Left kidney (tissue), 8 donors: ENCODE measurements around the gene PPCDC. TPM values are rescaled to one million over a fixed set of nuclear protein-coding genes. Genes with fewer than 3 reads are reported as not detected.

Experiments used
- DNase-seq: peaks from one replicate; pipeline ENCODE4 v3.0.0-alpha.2; 2013
- long read RNA-seq, 8 donors: transcript quantifications; one replicate each; lab custom pipeline, GENCODE V29; 2026
- polyA plus RNA-seq: library from polyadenylated mRNA; unstranded; fragments of 120-200 nt; gene quantifications from one replicate; pipeline ENCODE4 v1.2.1, GENCODE V29; 2013; ENCODE audit not compliant: insufficient read length

Gene PPCDC
- polyA plus RNA-seq: 13.3 TPM
- long read RNA-seq, donor 1, partial matches to known transcripts: 0 of 5 reads
- long read RNA-seq, donor 1, other reads (novel, unspliced or antisense): 0 of 5 reads
- long read RNA-seq, donor 2, partial matches to known transcripts: 0 of 4 reads
- long read RNA-seq, donor 2, other reads (novel, unspliced or antisense): 0 of 4 reads
- long read RNA-seq, donor 3, partial matches to known transcripts: 0 of 2 reads
- long read RNA-seq, donor 3, other reads (novel, unspliced or antisense): 0 of 2 reads
- long read RNA-seq, donor 4: 0 reads
- long read RNA-seq, donor 5, transcript PPCDC-201 (6 exons, 2,250 nt): major isoform, 5 of 11 reads
- long read RNA-seq, donor 5, partial matches to known transcripts: 0 of 11 reads
- long read RNA-seq, donor 5, other reads (novel, unspliced or antisense): 0 of 11 reads
- long read RNA-seq, donor 6, partial matches to known transcripts: 0 of 4 reads
- long read RNA-seq, donor 6, other reads (novel, unspliced or antisense): 0 of 4 reads
- long read RNA-seq, donor 7, transcript PPCDC-211 (5 exons, 464 nt): major isoform, 5 of 9 reads
- long read RNA-seq, donor 7, partial matches to known transcripts: 0 of 9 reads
- long read RNA-seq, donor 7, other reads (novel, unspliced or antisense): 0 of 9 reads
- long read RNA-seq, donor 8, partial matches to known transcripts: 0 of 1 reads
- long read RNA-seq, donor 8, other reads (novel, unspliced or antisense): 0 of 1 reads

GRCh38 chr15:75023181-75023871 is at the start of gene PPCDC:
PPCDC (plus strand) TSS chr15:75023590; CDS start chr15:75028319, 4,729 bp downstream.
- peak; percentile 94 for DNase-seq

- no peak for DNase-seq
Measured at GRCh38 chr15:74976159-74976558, 47.2 kb upstream of the PPCDC start.

DNA sequence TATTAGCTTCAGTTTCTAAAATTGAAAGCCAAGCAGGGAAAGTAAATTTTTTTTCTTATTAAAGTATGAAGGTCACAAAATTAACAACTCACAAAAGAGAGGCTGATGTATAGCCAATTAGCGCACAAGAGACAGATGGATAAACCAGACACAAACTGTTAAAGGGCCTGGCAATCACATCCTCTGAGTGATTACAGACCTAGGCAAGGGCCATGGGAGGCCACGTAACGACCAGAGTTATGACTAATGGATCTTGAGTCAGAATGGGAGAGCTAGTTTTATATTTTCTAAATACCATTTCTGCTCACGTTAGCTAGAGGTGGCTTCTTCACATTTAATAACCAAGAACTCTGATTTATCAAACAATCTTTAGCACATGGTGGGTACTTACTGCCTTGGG is 45.8 kb upstream of the PPCDC start:
- no peak for DNase-seq

- no peak for DNase-seq
Measured at GRCh38 chr15:74978077-74978476, 45.3 kb upstream of the PPCDC start.

GRCh38 chr15:74978503-74978902 is 44.9 kb upstream of the PPCDC start:
- no peak for DNase-seq

DNA sequence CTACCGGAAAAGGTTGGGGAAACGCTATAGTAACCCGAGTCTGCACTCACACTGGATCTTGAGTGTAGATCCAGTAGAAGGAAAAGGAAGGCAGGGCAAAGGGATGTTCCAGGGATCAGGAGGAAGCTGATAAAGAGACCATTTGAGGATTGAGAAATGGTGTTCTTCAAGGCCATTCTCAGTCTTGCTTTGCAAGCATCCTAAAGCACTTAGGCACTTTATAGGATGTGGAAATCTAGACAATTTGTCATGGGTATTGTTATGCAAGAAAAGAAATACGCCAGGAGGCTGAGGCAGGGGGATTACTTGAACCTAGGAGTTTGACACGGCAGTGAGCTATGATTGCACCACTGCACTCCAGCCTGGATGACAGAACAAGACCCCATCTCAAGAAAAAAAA is 41.2 kb upstream of the PPCDC start:
- DNase-seq: no peak

GRCh38 chr15:74983725-74984231 is 39.6 kb upstream of the PPCDC start:
- no peak for DNase-seq

DNA sequence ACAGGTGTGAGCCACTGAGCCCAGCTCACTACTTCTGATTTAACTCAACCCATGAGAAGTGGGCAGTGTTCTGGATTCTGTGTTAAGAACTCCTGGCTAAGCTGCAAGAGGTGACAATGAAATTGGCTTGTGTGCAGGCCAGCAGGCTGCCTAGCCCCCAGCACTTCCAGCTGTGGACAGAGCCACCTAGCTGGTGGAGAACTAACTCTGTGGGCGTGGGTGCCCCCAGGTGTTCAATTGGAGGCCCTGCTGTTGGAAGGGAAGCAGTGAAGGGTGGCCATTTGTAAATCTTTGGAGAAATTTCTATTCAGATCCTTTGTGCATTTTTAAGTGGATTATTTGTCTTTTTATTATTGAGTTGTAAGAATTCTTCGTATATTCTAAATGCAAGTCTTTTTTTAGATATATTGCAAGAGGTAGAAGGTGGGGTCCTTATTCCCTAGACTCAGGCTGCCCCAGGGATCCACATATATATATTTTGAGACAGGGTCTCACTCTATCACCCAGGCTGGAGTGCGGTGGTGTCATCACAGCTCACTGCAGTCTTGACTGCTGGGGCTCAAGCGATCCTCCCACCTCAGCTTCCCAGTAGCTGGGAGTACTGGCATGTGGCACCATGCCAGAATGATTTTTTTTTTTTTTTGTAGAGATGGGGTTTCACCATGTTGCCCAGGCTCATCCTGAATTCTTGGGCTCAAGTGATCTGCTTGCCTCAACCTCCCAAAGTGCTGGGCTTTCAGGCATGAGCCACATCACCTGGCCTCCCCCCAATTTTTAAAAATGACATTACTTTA is 35.2 kb upstream of the PPCDC start:
- no peak for DNase-seq

DNA sequence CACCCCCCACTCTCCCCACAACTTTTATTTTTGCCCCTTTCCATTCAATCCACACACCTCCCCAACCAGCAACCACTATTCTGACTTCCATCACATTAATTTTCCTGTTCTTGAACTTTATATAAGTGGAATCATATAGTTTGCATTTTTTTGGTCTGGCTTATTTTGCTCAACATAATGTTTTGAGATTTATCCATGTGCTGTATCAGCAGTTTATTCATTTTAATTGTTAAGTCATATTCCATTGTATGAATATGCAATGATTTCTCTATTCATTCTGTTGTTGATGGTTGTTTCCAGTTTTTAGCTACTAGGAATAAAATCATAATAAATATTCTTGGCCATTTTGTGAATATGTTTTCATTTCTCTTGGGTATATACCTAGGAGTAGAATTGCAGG is 33.9 kb upstream of the PPCDC start:
- no peak for DNase-seq

DNA sequence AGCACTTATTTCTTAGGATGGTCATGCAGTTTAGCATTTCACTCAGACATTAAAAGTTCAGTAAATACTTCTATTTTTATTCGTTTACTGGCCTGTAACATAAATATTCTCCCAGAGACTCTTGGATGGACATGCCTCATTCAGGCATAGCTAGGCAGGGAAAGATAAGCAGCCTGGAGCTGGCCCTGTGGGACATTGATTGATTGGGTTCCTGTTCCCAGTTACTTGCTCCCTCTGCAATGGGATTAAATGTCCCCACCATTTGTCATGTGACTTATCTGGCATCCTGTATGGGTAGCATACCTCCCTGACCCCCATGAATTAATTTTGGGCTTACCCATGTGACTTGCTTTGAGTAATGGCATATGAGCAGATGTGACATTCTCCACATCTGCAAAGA is 30.8 kb upstream of the PPCDC start:
- DNase-seq: no peak

DNA sequence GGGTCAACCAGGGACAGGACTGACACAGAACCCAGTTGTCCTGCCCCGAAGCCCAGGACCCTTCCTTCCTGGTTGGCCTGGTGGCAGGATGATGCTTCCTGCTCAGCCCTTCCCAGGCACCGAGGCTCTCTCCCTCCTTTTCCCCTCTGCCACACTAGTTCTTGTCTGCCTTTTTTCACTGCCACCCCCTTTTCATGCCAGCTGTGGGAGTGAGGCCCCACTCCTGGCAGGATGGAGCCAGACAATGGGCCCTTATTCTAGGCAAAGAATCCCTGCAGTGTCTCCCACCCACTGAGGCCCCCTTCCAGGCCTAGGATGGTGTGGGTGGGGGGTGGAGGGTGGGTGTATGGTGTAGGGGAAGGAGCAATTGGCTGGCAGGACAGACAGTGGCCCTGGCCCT is 29.2 kb upstream of the PPCDC start:
- DNase-seq: no peak

DNA sequence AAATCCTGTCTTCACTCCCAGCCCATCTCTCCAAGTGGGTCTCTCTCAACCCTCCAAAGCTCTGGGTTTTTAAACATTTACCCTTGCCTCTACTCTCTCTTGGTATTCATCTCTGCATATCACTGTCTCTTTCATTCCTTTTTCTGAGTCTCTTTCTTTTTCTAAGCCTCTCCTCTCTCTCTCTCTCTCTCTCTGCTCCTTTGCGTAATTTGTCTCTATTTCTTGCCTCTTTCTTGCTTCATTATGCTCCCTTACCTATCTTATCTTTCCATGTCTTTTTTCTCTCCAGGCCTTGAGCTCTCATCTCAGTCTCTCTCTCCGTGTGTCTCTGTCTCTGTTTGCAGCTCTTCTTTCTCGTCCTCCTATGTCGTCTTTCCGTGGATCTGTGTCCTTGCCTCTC is 28.7 kb upstream of the PPCDC start:
- no peak for DNase-seq

DNA sequence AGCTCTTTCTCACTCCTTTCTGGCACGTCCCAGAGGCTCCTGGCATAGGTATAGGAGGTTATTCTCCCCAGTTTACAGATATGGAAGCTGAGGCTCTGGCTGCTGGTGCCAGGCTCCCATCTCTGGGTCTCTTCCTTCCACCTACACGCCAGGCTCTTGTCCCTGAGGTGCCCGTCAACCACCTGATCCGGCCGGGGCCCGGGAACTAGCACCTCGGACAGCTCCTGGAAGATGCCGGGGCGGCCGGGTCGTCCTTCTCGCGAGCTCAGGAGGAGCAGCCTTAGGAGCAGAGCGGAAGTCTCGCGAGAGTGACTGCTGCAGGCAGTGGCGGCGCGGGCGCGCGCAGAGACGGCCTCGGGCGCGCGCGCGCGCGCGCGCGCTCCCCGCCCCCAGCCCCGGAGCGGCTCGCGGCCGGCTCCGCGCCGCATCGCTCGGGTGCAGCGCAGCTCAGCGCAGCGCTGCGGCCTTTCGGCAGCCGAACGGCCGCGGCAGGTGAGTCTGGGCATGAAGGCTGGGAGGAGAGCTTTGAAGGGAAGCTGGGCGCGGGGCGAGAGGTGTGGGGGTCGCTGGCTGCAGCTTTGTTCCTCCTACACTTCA is 28.1 kb upstream of the PPCDC start, which contains the start of gene SCAMP5:
TSS of gene SCAMP5 (plus strand) at position 382 of the 597 bp plus-strand sequence. CDS start 16,277 bp downstream, outside the sequence.
- DNase-seq: peak; percentile 94

DNA sequence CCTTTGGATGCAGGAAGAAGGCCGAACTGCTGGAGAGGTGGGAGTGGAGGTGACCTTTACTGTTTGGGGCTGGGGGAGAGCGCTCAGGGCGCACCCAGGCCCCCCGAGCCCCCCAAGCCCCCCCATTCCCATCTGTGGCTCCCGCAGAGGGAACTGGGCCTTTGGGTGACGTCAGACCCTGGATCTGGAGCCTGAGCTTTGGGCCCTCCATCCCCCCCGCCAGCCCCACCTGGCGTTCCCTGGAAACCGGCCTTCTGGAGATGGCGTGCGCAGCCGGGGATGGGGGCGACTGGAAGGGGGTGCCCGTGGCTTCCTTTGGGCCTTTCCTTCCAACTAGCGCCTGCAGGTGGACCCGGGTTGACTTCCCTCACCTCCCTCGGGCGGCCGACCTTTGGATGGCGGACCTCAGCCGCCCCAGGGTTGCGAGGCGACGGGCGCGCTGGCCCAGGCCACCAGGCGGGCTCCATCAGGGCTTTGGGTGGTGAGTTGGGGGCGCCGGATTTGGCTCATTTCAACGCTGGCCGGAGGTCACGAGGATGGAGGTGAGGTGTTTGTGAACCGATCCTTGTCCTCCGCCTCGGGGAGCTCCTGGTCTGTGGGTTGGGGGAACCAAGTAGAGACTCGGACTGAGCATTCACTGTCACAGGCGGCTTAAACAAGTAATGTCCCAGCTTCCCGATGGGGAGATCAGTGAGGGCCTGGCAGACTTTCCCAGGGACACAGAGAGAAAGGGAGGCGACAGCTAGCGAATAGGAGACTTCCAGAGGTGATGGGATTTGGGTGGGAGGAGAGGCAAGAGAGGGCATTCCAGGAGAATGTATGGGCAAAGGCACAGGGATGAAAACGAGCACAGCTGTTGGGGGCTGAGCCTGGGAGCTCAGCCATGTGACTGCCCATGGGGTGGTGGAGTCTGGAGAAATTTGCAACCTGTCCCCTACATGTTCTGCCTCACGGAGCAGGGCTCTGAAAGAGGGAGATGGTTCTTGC is 27.3 kb upstream of the PPCDC start:
- DNase-seq: peak; percentile 42

DNA sequence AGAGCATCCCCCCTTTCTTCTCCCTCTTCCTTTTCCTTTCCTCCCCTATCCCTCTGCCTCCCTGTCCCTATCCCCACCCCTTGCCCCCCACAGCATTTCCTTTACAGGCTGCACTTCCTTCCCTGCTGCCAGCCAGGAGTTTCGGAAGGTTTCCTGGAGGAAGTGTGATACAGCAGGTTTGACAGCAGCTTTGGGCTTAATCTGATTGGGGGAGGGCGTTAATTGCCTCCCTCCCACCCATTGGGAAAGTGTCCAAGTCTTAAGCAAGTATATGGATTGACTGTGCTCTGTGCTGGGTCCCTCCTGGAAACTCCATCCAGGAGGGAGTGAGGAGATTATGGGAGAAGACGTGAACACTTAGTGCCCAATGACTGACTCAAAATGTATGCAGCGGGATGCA is 26.2 kb upstream of the PPCDC start:
- no peak for DNase-seq

- DNase-seq: no peak
Measured at GRCh38 chr15:74997543-74997942, 25.8 kb upstream of the PPCDC start.

DNA sequence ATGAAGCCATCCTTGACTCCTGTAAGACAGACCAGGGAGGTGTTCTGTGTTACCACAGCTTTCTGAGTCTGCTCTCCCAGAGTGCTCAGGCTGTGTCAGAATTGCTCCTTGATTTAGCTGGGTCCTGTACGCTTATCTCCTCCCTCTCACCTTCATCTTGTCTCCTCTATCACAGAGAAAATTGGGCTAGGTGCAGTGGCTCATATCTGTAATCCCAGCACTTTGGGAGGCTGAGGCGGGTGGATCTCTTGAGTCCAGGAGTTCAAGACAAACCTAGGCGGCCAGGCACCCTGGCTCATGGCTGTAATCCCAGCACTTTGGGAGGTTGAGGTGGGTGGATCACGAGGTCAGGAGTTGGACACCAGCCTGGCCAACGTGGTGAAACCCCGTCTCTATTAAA is 22.1 kb upstream of the PPCDC start:
- DNase-seq: no peak

DNA sequence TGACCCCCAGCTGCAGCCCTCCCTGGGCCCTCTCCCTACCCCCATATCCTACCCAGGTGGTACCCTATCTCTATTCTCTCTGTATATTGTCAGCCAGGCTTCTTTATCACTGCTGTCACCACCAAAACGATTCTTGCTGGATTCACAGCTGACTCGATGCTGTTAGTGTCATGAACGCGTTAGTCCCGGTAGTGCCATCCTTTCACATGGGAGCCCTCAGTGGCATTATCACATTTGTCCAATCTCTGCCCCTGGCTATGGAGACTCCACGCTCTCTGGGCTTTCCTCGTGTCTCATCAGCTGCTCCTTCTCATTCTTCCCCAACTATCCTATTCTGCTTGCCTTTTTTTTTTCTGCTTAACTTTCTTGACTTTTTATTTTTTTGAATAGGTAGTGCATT is 21.0 kb upstream of the PPCDC start:
- DNase-seq: no peak

DNA sequence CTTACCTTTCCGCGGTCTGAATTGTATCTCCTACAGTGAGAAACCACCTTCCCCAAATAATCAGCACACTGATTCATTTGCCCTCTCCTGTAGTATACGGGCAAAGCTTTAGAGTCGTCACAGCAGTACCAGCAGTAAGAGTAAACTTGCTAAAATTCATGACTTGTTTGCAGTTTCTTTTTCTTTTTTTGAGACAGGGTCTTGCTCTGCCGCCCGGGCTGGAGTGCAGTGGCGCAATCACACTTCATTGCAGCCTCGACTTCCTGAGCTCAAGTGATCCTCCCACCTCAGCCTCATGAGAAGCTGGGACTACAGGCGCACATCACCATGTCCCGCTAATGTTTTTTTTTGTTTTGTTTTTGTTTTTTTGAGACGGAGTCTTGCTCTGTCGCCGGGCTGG is 16.2 kb upstream of the PPCDC start:
- no peak for DNase-seq

GRCh38 chr15:75008221-75008625 is 15.2 kb upstream of the PPCDC start:
- no peak for DNase-seq
